Effector CD4-positive, alpha-beta T cell (primary cell): ENCODE data around the gene FTHL17.

ENCODE experiments used
- DNase-seq: peaks from one replicate; pipeline ENCODE4 v3.0.0-alpha.2; 2020

The FTHL17 gene

GRCh38 chrX:31036895-31037294 lies 34.9 kb downstream of the FTHL17 start:
- no peak for DNase-seq

GRCh38 chrX:31027351-31027750 lies 44.5 kb downstream of the FTHL17 start:
- DNase-seq: no peak

GRCh38 chrX:31024866-31025265 lies 47.0 kb downstream of the FTHL17 start:
- no peak for DNase-seq

- no peak for DNase-seq
These were observed 50.3 kb downstream of the FTHL17 start for GRCh38 chrX:31021537-31021936.
